ENCODE data around the gene FAM240B.

- TF ChIP-seq CTCF (IDR thresholded peaks at IDR 0.05; ENCODE audit: poor library complexity) (no peak), EZH2phosphoT487 (IDR thresholded peaks at IDR 0.05; ENCODE audit: low read depth, severe bottlenecking, unreplicated experiment) (no peak)
Observed at GRCh38 chr9:38687389-38687842, 32.5 kb downstream of the FAM240B start.

Data from hepatocyte (in vitro differentiated cells).